ENCODE measurements around the gene AREG.

The AREG gene

DNA sequence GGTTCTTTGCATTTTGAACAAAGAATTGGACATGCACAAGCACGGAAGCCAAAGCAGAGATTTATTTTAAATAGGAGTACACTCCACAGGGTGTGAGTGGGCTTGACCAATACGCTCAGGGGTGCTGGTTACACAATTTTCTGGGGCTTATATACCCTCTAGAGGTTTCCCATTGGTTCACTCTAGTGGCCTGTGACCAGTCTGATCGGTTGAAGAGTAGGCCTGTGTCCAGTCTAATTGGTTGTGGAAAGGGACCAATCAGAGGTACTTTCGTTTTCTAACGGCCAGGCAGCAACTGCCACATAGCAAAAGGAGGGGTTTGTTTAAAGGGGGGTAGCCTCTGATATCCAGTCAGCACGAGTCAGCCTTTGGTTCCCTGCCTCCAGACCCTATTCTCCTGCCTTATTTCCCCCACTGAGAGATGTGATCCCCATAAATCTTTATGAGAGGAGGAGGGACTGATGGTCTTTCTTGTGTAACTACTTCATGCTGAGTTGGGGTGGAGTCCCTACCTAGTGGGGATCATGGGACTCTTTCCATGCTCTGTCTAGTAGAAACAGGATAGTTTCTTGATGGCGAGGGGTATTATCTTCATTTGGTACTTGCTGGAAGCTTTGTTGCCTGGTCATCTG is 11.3 kb upstream of the AREG start:
- DNase-seq = no peak

DNA sequence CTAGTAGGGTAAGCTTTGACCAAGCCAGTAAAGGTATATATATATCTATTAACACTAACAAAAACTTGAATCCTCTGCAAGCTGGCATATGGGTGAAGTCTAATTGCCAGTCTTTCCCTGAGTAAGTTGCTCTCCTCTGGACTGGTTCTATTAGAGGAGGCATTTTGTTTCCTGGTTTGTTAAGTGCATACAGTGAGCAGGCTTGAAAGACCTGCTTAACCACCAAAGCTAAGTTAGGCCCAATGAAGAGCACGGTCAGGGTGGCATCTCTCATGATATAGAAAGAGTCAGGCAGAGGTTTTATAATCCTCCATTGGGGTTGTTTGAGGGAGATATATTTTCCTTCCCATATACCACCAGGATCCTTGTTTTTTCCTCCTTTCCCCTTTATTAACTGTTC is 9.6 kb upstream of the AREG start:
- no peak for DNase-seq

DNA sequence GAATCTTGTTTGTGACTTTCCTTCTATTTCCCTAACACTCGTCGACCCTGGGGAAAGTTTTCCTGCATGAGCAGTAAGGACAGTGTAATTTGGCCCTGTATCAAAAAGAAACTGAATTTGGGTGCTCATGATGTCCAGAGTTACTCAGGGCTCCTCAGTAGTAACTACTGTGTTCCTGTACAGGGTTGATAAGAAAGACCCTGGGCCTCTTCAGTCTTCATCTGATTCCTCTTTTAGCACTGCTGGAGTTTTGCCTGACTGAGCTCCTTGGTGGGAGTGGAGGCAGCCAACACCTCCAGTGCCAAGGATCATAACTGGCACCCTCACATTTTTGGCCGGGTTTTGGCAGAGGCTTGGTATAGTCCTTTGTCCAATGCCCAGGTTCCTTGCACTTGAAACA is 7.1 kb upstream of the AREG start:
- no peak for DNase-seq

DNA sequence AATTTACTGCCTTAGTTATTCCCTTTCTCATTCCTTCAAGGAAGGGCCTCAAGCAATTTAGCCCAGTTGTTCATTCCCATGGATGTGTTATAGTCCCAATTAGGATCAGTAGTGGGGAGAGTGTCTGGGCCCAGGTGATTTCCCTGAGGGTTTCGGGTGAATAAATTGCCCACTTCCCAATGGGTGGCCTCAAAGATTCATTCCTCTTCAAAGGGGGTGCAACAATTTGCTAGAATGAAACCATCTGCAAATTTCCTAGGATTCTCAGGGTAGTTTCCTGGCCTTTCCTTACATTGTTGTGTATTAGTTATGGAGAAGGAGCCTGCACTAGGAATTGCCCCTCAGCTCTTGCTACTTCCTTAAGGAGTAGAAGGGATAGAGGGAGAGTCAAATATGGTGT is 6.3 kb upstream of the AREG start:
- no peak for DNase-seq

DNA sequence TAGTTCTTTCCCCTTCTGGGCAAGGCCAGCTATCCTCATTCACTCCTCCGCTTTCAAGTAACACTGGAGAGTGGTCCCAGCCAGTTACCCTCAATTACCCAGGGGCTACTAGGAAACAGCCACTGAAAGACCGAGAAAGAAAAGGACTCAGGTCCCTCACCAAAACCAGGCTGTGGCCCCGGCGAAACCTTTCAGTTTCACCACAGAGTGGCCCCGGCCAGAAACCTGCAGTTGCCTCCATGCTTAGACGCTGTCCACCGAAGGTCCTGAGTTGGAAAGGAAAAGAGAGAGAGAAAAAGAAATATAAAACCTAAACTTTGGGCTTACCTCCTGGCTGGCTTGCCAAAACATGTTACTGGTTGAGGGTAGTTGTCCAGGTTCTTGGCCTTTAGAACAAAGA is 5.0 kb upstream of the AREG start:
- DNase-seq = no peak

DNA sequence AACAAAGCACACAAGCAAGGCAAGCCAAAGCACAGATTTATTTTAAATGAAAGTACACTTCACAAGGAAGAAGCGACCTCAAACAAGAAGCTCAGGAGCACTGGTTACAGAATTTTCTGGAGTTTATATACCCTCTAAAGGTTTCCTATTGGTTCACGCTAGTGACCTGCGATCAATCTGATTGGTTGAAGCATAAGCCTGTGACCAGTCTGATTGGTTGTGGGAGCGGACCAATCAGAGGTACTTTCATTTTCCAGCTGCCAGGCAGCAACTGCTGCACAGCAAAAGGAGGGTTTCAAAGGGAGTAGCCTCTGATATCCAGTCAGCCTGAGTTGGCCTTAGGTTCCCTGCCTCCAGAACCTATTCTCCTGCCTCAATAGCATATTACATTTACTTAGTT is 4.6 kb upstream of the AREG start:
- no peak for DNase-seq

DNA sequence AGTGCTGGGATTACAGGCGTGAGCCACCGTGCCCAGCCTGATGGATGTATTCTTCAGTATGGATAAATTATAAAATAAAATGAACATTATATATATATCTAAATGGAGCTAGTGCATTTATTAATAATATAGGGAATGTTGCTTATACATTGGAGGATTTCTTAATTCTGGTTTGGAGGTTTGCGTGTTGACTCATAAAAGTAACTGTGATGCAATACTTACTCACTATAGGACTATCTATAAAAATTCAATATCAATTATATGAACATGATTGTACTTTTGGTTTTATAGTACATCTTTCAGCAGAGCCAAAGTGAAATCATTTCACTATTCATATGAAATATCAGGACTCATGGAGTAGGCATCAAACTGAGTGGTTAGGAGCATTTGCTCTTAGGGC is 3.2 kb upstream of the AREG start:
- DNase-seq = no peak

DNA sequence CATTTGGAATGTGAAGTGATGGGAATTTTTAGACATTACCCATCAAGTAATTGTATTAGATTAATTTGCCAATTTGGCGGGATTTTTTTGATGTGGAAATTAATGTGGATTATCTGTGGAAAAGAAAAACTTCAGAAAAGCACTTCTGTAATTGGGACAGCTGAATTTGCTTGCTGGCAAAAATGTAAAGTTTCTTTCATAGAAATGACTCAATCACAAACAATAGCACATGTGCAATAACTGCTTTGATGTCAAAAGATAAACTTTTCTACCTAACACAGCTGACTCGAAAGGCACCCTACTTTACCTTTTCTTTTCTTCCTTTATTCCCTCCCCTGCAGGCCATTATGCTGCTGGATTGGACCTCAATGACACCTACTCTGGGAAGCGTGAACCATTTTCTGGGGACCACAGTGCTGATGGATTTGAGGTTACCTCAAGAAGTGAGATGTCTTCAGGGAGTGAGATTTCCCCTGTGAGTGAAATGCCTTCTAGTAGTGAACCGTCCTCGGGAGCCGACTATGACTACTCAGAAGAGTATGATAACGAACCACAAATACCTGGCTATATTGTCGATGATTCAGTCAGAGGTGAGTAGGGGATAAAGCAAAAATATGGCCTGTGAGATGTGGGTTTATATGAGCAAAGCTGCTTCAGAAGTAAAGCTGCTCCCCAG is 1.4 kb downstream of the AREG start:
- no peak for DNase-seq

DNA sequence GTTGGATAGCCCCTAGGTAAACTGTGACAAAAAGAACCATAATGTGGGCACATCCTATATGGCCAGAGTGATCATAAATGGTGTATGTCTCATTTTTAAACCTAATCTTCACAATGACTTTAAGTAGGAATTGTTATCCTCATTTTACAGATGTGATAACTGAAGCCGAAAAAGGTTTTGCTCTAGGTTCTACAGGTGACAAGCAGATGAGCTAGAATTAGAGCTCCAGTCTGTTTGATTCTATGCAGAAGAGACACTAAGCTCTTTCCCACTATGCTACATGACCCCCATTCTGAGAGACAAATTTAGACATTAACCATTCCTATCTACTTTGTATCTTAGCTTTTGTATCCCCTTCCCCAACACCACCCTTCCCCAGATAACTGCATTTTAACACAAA is 2.0 kb downstream of the AREG start:
- DNase-seq = no peak

DNA sequence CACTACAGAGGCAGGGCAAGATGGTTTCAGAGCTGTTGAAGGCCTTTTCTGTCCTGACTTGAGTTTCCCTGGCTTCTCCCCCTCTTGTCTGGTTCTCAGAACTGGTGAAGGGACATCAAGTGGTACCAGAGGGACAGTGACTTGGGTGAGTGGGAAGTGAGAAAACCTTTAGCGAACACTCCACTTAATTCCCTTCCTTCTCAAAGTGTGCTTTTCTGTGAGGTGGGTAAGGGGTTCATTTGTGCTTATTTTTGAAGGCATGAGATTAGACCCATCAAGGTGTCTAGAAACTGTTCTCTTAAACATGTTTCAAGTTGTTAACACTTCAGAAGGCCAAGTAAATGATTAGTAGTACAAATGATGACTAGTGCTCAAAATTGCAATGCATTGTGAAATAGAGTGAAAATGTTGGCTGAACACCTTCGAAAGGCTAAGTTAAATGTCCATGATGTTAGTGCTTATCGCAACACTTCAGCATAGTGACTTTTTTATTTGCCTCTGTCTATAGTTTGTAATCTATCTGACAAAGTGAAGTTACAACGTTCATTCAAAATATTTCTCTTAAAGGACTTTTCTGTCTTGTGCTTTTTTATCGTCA is 2.8 kb downstream of the AREG start:
- no peak for DNase-seq

DNA sequence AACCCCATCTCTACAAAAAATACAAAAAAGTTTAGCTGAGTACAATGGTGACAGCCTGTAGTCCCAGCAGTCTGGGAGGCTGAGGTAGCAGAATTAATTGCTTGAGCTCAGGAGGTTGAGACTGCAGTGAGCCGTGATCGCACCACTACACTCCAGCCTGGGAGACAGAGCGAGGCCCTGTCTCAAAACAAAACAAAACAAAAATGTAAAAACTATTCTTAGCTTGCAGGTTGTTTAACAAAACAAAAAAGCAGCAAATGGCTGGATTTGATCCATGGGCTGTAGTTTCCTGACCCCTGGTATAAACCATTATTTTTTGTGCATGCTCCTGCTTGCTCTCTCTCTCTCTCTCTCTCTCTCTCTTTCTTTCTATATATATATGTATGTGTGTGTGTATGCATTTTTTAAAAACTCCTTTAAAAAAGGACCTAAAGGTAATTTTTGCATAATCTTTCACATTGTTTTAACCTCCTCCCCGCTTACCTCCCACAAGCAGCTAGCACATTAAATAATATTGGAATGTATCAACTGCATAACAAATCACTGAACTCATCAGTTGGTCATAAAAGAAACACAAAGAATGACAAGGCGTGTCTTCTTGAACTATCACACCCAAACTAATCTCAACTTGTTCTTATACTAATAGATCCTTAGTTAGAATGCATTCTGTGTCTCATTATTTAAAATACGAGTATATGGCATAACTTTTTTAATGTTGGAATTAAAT is 4.8 kb downstream of the AREG start:
- no peak for DNase-seq

DNA sequence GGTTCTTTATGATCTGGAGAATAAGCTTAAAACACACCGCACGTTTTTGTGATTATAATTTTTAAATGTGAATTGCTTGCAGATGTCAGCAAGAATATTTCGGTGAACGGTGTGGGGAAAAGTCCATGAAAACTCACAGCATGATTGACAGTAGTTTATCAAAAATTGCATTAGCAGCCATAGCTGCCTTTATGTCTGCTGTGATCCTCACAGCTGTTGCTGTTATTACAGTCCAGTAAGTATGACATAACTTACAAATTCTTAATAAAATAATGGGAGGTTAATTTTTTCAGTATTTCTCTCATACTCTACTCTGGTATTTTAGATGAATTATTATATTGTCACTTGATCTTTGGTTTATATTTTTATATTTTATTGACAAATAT is 5.4 kb downstream of the AREG start:
- DNase-seq = no peak

DNA sequence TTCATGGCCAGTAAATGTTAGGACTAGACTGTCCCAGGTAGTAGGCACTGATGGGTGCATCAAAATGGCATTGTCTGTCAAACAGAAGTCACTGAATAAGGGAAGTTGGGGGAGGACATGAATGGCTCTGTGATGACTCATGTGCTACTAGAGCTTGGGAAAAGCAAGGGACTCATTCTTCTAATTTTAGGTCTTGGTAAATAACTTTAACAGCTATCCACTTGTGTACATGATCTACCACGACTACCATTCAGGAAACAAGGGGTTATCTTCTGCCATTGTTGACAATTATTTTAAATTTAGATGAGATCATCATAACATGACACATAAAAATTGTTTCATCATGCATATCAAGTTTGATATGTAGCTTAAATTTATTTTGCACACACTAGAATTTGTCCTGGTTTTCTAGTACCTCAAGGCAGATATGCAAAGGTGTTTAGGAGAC is 6.3 kb downstream of the AREG start:
- no peak for DNase-seq

DNA sequence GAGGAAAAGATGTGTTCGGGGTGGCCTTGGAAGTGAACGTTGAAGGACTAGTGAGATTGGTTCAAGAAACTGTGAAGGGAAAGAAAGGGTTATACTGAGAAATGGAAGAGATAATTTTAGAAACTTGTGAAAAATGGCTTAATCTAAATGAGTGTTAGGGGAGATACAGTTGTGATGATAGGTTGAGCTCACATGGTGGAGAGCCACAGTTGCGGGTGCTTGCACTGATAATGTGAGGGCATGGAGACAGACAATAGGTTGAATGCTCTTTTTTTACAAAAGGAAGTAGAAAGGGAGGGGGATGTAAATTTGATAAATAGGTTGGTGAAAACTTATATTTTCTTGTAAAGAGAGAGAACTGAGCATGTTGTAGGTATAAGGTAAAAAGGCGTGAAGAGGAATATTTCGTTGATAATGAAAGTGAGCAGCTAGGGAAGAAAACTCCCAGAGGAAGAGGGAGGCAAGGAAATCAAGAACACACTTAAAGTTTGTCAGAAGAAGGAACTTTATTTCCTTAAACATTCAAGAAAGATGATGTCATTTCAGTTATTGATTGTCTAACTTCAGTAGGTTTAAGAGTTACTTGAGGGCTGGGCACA is 8.2 kb downstream of the AREG start:
- DNase-seq = no peak

DNA sequence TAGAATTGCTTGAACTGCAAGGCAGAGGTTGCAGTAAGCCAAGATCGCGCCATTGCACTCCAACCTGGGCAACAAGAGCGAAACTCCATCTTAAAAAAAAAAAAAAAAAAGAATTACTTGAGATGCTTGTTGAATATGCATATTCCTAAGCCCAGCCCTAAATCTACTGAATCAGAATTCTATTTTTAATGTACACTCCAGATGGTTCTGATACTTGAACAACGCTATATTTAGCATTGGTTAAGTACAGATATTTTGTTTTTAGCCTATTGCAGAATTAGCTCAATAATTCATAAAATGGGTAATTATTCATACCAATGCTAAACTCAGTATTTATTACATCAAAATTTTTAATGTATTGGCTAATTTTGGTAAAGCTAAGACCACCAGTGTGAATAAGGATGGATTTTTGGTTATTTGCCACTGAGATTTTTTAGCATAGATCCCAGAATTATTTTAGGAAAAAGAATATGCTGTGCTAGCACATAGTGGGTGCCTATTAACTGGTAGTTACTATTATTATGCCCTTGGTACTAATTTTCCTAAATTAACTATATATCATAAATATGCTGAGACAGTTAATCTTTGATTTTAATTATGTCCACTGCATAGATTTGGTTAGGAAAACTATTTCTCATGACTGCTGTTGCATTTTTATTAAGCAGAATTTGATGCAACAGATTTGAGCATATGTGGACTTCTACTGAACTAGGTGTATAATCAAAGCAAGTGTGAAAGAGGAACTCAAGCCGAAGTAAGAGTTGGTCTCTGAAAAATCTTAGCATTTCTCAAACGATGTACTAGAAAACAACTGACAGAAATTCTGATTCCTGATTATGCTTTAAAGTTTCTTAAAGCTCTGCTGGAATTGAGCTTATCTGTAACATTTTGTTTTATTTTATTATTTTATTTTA is 9.2 kb downstream of the AREG start:
- DNase-seq = no peak

DNA sequence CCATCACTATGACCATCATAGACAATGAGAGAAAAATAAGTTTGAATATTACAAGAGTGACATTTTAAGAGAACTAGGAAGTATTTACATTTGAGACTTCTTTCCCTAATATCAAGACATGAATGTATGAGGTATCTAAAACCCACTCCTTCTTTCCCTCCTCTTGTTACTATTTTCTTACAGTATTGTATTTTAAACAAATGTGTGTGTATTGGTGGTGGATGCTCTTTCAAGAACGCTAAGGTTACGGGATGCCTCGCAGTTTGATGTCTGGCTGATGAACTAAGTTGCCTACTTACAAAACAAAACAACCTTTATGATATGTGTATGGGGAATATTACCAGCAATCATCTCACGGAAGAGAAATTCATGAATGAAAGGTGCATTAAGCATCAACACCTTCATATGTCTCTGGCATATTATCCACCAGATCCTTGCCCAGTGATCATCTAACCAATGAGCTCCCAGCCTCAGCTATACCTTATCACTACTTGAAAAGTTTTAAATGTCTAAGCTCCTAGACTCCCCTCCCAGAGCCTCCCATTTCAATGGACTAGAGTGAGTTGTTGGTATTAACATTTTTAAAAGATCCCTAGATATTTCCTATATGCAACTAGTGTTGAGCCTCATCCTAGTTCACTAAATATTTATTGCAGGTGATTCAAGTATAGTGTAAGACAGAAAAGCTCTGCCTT is 10.6 kb downstream of the AREG start:
- no peak for DNase-seq

DNA sequence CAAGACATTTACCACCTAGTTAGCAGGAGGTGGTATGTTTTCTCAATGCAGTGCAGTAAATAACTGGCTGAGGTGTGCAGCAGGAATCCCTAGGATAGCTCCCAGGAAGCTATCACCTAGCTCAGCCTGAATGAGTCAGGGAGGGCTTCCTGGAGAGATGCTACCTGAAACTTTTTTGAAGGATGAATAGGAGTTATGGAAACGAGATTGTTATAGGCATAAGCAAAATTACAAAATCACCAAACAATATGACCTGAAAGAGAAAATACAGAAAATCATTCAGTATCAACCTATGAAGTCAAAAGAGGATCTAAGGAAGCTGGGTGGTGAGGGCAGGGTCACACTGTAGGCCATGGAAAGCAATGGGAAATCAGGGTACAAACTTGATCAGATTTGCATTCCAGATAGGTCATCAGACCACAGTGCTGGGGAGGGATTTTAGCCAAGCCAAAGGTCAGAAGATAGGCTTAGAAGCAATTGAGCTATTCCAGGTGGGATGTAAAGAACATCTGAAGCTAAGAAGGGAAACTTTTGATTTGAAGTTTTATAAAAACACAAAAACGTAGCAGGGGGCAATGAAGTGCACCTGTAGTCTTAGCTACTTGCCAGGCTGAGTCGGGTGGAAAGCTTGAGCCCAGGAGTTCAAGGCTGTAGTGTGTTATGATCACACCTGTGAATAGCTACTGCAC is 11.3 kb downstream of the AREG start:
- no peak for DNase-seq

DNA sequence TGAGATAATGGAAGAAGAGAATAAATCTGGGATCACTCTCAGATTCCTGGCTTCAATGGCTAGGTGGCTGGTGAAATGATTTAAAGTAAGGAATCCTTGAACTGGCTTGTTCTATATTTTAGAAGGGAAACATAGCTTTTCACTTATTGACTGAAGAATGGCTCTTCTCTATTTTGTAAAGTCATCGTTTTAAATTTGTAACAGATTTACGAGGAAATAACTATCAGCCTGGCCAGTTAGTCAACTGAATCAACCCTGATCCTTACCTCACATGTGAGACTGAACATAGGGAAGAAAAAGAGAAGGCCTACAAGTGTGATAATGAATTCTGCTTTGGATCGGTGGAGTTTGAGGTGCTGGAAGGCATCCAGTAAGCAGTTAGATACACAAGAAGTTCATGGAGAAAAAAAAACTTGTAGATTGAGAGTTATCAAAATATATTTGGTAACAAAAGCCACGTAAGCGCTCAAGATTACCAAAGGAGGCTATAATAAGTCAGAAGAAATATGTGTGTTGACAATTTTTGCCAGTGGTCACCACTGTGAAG is 12.0 kb downstream of the AREG start:
- no peak for DNase-seq

DNA sequence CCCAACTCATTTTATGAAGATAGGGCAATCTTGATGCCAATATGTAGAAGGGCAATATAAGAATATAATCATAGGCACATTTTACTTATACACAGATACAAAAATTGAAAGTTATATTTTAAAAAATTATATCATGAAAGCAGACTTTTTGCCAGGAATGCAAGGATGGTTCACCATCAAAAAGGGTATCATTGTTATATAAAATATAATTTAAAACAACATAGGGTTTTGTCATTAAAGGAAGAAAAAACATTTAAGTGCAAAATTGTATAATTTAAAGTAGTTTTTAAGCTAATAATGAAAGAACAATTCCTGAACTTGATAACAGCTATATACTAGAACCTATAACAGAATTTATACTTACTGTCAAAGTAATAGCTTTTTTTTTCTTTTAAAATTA is 15.9 kb downstream of the AREG start:
- no peak for DNase-seq

DNA sequence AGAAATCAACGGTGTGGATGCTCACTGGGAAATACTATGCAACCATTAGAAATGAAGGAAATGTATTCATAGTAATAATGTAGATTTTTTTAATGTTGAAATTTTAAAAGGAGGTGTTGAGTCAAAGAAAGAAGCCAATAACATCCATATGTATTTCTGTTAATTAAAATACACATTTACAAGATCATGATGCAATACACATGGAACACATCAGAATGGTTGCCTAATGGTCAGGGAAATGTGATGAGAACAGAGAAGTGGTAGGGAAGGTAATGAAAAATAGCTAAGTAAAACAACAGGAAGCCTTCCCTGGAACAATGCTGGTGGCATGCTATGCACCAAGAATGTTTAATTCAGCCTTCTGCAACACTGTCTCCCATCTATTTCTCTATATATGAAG is 18.2 kb downstream of the AREG start:
- DNase-seq = no peak

DNA sequence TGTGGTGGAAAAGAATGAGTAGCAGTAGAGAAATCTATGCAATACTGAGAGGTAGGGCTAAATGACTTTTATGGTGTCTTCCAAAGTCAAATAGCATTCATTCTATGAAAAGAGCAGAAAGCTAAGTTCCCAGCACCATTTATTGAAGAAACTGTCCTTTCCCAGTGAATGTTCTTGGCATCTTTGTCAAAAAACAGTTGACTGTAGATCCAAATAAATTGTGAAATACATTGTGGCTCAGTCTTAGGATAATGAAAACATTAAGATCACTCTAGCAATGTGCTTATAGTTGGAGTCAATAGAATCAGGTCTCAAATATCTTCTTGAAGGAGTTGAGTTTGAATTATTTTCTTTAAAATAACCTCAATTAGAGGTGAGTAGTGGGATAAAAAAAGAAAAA is 19.4 kb downstream of the AREG start:
- no peak for DNase-seq
